ENCODE data around the gene MLH3. TPM values are rescaled to one million over a fixed set of nuclear protein-coding genes. Genes with fewer than 3 reads are reported as not detected.

The MLH3 gene
- total RNA-seq, 2 donors from 2014 or later, result 31.4 to 46.7 TPM

DNA sequence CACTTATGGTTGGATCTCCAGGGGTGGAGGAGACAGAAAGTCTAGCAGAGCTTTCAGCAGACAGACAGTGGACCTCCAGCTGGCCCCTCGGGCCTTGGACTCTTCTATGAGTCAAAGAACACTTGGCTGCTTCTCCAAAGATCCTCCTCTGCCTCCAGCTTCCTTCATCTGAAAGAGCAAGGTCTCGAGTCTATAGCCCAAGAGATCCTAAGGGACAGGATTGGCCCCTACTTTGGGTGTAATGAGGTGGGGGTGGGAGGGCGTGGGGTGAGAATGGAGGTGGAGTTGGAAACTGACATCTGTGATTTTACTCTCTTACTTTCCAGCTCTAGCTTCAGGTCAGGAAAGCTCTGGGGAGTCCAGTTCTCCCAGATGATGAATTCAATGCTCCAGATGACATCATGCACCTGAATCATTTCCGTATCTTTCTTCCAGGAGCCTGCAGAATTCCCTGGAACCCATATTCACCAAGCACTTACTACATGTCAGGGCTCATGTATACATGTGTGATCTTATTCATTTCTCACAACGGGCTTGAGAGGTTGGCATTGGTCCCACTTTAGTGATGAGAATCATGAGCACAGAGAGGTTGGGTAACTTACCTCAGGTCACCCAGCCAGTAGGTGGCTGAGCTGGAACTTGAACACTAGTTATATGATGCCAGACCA lies 85.6 kb downstream of the MLH3 start:
- ATAC-seq (replicated peaks), result no peak
- no peaks in the 10 kb centered on the region for H3K36me3 Mint-ChIP-seq (ENCODE audit: low read depth)
- H3K4me3 Mint-ChIP-seq, result no peak overlapping the region
- peaks cover 4% of the 10 kb centered on the region for H3K4me1 Mint-ChIP-seq
- H3K9me3 Mint-ChIP-seq, result no peaks in the 10 kb centered on the region
- no peak overlapping the region for H3K27ac Mint-ChIP-seq
- H3K27me3 Mint-ChIP-seq, result peaks cover 8% of the 10 kb centered on the region

DNA sequence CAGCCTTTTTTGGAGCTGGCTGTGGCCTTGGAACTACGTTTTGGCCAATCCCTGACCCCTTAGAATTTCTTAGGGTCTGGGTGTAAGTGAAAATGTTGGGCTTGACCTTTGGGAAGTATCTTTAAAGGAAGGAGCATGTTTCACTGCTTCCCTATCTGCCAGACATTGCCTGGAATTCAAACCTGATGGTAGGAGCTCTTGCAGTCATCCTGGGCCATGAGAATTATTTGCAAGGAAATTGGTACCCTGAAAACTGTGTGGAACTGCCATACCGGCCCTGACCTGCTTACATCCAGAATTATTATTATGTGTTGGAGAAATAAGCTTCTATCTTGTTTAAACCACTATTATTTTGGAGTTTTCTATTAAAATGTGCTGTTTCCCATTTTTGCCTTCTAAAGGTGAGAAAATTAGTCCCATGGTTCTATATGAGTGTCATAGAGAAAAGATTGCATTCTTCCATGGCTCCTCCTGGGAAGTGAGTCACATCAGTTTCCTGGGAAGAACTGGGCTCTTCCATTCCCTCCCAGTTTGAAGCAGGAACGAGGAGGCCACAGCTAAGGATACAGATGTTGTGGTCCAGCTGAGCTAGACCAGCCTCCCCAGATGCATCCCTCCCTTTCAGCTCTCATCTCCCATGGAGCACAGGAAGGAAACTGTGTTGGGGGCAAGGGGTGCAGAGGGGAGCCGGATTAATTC lies 86.3 kb downstream of the MLH3 start:
- ATAC-seq (replicated peaks), result no peak
- H3K4me1 Mint-ChIP-seq, result peaks cover 4% of the 10 kb centered on the region
- no peak overlapping the region for H3K4me3 Mint-ChIP-seq
- peaks cover 8% of the 10 kb centered on the region for H3K27me3 Mint-ChIP-seq
- no peaks in the 10 kb centered on the region for H3K9me3 Mint-ChIP-seq
- H3K36me3 Mint-ChIP-seq (ENCODE audit: low read depth), result no peaks in the 10 kb centered on the region
- no peak overlapping the region for H3K27ac Mint-ChIP-seq

Other genes with a start within 250 kb of the MLH3 start
- gene PROX2, start 175.3 kb downstream of the MLH3 start, total RNA-seq, result under 1 TPM; 0.71 TPM
- 100 to 1,000 TPM; 102 to 132 TPM for gene DLST, start 169.6 kb downstream of the MLH3 start, total RNA-seq
- 1 to 10 TPM in 1 of 2 donors, under 1 TPM in 1; 0.79 to 3.2 TPM for gene RPS6KL1, start 128.2 kb downstream of the MLH3 start, total RNA-seq
- gene PGF, start 95.9 kb downstream of the MLH3 start, total RNA-seq, result under 1 TPM; 0.40 to 0.48 TPM
- 10 to 100 TPM; 27.4 to 44.3 TPM for gene EIF2B2, start 48.5 kb downstream of the MLH3 start, total RNA-seq
- gene ACYP1, start 12.6 kb upstream of the MLH3 start, total RNA-seq, result 10 to 100 TPM; 43.4 to 52.8 TPM
- 1 to 10 TPM; 2.2 to 3.7 TPM for gene ZC2HC1C, start 18.2 kb upstream of the MLH3 start, total RNA-seq
- 10 to 100 TPM; 49.4 to 52.4 TPM for gene NEK9, start 75.6 kb upstream of the MLH3 start, total RNA-seq
- gene TMED10, start 125.1 kb upstream of the MLH3 start, total RNA-seq, result 100 to 1,000 TPM; 142 to 179 TPM
- 10 to 100 TPM; 31.7 to 86.3 TPM for gene FOS, start 227.4 kb upstream of the MLH3 start, total RNA-seq